ENCODE data around the gene SURF2.

The SURF2 gene

DNA sequence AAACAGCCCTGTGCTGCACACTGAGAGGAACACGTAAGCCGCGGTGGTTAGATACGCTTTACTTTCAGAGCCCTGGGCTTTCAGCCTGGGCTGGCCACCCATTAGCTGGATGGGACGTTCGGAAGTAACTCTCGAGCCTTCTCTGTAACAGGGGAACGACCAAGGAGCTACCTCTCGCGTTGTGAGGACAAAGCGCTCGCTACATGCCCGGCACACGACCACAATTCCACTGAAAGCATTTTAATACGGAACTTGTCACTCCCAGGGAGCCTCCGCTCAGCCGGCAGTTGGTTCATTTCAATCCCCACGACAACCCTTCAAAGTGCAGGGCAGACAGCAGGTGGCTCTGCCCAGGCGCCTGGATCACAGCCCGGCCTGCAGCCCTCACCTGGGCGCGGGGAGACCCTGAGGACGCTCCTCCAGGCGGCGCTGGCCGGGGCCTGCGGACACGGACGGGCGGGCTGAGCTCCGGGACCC, 431 bp upstream of the SURF2 start:
- no peak for TF ChIP-seq CTCF (IDR thresholded peaks at IDR 0.05; ENCODE audit: borderline replicate concordance, insufficient read depth, low read depth, low read length)
- peak overlapping the region; percentile 56 for H3K4me3 ChIP-seq (ENCODE audit: low read depth, low read length)

DNA sequence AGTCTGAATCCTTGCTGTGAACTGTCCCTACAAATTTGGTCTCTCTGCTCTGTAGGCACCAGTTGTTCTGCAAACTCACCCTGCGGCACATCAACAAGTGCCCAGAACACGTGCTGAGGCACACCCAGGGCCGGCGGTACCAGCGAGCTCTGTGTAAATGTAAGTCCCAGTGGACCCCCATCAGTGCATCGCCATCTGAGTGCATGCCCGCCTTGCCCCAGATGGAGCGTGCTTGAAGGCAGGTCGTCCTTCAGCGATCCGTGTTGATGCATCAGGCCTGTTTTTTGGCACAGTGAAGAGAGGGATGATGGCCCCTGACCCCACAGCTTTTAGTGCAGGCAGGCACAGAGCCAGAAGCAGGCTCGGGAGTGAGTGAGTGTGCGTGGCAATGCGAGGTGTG, 1.3 kb downstream of the SURF2 start:
- H3K4me3 ChIP-seq (ENCODE audit: low read depth, low read length) = no peak overlapping the region

GRCh38 chr9:133359399-133360175, 3.2 kb downstream of the SURF2 start:
- TF ChIP-seq CTCF (IDR thresholded peaks at IDR 0.05; ENCODE audit: borderline replicate concordance, insufficient read depth, low read depth, low read length) = peak; percentile 26; the same call in 1 of the 2 replicates

More for the DNA sequence above, 1.3 kb downstream of the SURF2 start:
- no peak for TF ChIP-seq CTCF (IDR thresholded peaks at IDR 0.05; ENCODE audit: borderline replicate concordance, insufficient read depth, low read depth, low read length)

DNA sequence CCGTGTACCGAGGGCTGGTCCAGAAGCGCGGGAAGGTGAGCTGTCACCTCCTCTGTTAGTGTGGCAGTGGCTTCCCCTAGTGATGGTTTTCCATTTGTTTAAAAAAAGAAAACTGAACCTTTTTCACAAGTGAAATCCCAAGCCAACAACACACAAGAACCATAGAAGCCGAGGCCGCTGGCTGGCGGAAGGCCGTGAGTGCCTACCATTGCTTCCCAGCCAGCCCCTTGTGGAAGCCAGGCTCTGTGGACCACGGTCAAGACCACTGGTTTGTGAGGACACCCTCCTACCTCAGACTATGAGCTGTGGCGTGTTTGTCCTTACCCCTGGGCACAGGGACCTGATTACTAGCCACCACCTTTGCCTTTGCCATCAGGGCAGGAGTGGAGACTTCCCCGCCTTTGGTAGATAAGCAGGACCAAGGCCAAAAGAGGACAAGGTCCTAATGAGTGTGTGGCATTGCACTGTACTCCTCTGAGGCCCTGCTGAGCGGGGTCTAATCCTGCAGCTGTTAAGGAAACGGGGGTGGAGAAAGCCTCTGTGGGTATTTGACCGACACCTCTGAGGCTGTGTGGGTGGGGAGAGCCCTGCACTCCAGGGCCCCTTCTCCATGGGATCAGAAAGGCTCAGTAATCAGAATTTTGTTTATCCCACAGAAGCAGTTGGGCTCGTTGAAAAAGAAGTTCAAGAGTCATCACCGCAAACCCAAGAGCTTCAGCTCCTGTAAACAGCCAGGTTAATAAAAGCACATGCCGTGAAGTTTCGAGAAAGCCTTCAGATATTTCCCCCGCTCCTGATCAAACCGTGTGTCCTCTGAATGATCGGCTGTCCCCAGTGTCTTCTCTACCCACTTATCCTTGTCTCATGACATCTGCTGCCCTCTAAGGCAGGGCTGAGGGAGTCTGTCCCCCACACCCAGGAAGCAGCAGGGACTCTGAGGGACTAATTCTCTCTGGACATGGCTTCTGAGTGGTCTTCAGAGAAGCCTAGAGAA, 4.3 kb downstream of the SURF2 start:
- TF ChIP-seq CTCF (IDR thresholded peaks at IDR 0.05; ENCODE audit: borderline replicate concordance, insufficient read depth, low read depth, low read length) = no peak
- H3K4me3 ChIP-seq (ENCODE audit: low read depth, low read length) = no peak overlapping the region

More at GRCh38 chr9:133359399-133360175, 3.2 kb downstream of the SURF2 start:
- H3K4me3 ChIP-seq (ENCODE audit: low read depth, low read length) = no peak overlapping the region

- H3K4me3 ChIP-seq (ENCODE audit: low read depth, low read length) = no peak overlapping the region
- no peak for TF ChIP-seq CTCF (IDR thresholded peaks at IDR 0.05; ENCODE audit: borderline replicate concordance, insufficient read depth, low read depth, low read length)
Measured at GRCh38 chr9:133361507-133362092, 5.2 kb downstream of the SURF2 start.

DNA sequence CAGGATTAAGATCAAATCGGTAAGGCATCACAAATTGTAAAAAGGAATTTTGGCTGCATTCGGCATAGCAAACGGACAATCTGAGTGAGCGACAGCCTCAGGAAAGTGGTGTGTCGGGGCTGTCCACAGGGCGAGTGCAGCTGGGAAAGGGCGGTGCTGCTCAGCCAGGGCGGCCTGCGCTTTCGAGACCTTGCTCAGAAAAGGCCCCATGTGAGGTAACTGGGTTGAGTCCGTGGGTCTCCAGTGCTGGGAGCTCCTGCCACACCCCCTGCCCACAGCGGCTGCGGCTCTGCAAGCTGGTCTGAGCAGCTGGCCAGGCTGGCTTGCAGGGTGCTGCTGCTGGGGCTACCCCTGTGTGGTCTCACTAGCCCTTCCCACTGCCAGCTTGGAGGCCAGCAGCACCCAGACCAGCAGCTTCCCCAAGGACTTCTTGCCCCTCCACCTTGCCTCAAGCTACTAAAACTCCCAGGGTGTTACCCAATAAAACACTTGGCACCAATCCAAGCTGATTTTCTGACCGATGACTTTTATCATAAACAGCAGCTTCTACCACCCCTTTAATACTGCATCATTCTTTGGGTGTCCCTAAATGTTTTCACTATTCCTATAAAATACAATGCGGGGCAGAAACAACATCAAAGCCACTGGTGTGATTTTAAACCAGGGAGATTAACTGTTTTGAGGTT, 6.2 kb downstream of the SURF2 start:
- no peak overlapping the region for H3K4me3 ChIP-seq (ENCODE audit: low read depth, low read length)
- TF ChIP-seq CTCF (IDR thresholded peaks at IDR 0.05; ENCODE audit: borderline replicate concordance, insufficient read depth, low read depth, low read length) = no peak
